ENCODE data around the gene TSSK2.
A peak's percentile ranks its signal among the peaks of the same experiment; 100 is the strongest.
"Not testable (repeated sequence)": the region's sequence is repeated elsewhere in the genome, so short reads cannot be mapped to it uniquely, and the experiment has no call there.

Gene TSSK2

GRCh38 chr22:19130959-19131684 is at the start of gene TSSK2:
TSSK2 (plus strand) TSS chr22:19131308; CDS start chr22:19131400, 92 bp downstream.
- DNase-seq, result no peak

GRCh38 chr22:19081351-19081750 is 49.8 kb upstream of the TSSK2 start:
- no peak for DNase-seq

DNA sequence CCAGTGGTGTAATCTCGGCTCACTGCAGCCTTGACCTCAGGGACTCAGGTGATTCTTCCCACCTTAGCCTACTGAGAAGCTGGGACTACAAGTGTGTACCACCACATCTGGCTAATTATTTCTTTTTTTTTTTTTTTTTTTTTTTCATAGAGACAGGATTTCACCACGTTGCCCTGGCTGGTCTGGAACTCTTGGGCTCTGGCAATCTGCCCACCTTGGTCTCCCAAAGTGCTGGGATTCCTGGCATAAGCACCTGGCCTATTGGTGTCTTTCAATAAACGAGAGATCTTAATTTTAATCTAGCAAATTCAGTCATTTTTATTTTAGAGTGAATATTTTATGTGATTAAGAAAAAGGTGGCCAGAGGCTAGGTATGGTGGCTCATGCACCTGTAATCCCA is 49.0 kb upstream of the TSSK2 start:
- DNase-seq, result no peak

DNA sequence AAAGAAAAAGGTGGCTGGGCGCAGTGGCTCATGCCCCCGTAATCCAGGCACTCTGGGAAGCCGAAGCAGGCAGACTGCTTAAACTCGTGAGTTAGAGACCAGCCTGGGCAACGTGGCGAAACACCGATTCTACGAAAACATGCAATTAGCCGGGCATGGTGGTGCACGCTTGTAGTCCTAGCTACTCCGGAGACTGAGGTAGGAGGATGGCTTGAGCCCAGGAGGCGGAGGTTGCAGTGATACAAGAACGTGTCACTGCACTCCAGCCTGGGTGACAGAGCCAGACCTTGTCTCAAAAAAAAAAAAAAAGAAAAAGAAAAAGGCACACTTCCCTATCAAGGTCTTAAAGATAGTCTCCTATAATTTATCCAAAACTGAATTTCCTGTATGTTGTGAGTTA is 48.3 kb upstream of the TSSK2 start:
- DNase-seq, result no peak

GRCh38 chr22:19084126-19084525 is 47.0 kb upstream of the TSSK2 start:
- DNase-seq, result not testable (repeated sequence)

GRCh38 chr22:19084586-19084985 is 46.5 kb upstream of the TSSK2 start:
- not testable (repeated sequence) for DNase-seq

DNA sequence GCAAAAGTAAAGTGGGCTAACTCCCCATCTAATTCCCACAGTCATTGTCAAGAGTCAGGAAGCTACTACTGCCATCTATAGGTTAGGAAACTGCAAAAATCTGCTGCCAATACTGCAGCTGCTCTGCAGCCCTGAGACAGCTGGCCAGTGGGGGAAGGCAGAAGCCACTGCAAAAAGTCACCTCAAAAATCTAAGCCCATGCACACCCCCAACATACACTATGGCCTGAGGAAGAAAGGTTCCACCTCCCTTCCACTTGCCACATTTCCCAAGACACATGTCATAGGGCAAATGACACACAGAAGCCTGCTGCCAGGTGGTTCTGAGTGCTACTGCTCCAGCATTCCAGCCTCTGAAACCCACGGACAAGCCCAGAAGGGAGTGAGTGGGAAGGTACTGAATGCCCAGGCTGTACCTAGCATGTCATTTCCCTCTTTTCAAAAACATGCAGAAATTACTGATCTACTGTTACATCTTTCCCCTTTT is 45.8 kb upstream of the TSSK2 start:
- peak; percentile 34 for DNase-seq

DNA sequence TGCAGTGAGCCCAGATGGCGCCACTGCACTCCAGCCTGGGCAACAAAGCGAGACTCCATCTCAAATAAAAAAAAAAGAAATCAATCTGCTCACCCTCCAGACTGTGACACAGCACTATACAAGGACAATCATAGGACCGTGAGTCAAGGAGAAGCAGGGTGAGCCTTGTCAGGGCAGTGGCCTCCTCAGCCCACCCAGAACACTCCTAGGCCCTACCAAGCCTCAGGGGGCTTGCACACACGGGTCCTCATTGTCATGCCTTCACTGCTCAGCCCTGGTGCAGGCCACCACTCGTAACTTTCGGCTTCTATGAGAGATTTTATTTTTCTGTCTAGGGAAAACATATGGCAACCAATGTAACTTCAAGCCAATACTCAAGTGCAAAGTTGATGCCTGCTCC is 44.7 kb upstream of the TSSK2 start:
- DNase-seq, result no peak

GRCh38 chr22:19086896-19087295 is 44.2 kb upstream of the TSSK2 start:
- DNase-seq, result peak; percentile 3

- no peak for DNase-seq
Observed at GRCh38 chr22:19088866-19089595, 42.1 kb upstream of the TSSK2 start.

DNA sequence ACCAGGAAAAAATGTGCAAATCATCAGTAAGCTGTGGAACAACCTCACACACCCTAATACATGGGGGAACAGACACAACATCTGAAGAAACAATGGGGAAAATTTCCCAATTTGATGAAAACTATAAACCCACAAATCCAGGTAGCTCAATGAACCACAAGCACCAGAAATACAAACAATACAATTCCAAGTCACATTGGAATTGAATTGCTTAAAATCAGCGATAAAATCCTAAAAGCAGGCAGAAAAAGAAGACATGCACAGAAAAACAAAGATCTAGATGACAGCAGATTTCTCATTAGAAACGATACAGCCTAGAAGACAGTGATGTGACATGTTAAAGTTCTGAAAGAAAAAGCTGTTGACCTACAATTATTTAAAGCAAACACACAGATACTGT is 40.9 kb upstream of the TSSK2 start:
- DNase-seq, result no peak

DNA sequence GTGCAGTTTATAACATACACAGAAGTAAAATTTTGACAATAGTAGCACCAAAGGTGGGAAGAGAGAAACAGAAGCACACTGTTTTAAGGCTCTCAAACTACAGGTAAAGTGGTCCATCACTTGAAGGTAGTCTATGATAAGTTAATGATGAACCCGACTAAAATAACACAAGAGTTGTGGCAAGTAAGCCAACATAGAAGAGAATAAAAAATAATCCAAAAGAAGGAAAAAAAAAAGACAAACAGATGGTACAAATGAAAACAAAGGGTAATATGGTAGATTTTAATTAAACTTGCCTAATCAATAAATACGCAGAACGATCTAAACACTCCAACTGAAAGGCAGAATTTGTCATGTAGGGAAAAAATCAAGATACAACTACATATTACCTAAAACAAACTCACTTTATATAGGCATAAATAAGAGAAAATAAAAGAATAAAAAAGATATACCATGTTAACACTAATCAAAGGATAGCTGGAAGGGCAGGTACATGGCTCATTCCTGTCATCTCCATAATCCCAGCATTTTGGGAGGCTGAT is 40.5 kb upstream of the TSSK2 start:
- no peak for DNase-seq

- no peak for DNase-seq
Observed at GRCh38 chr22:19092725-19093124, 38.4 kb upstream of the TSSK2 start.

DNA sequence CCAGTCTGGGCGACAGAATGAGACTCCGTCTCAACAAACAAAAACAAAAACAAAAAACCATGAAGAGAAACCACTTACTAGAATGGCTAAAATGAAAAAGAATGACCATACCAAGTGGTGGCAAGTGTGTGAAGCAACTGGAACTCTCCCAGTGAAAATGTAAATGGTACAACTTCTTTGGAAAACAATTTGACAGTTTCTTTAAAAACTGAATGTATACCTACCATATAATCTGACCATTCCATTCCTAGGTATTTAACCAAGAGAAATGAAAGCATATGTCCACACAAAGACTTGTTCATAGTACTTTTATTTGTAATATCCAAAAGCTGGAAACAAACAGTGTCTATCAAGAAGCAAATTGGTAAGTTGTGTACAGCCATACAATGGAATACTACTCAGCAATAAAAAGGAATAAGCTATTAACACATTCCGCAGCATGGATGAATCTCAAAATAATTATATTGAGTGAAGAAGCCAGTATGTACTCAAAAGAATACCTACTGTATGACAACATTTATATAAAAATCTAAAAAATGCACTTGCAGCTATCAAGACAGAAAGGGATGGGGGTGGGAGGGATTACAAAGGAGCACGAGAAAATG is 36.6 kb upstream of the TSSK2 start:
- DNase-seq, result no peak

DNA sequence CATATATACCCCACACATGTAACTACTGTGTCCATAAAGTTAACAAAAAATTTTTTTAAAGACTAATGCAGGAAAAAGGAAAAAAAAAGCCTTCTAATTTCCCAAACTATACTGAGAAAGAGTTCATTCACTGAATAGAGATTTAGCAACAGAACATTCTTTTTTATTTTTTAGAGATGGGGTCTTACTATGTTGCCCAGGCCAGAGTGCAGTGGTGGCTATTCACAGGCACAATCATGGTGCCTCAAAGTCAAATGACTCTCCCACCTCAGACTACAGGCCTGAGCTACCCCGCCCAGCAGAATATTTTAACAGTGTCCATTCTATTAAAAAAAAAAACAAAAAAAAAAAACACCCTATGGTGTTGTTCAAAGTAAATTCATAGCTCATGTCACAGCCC is 34.6 kb upstream of the TSSK2 start:
- DNase-seq, result no peak

DNA sequence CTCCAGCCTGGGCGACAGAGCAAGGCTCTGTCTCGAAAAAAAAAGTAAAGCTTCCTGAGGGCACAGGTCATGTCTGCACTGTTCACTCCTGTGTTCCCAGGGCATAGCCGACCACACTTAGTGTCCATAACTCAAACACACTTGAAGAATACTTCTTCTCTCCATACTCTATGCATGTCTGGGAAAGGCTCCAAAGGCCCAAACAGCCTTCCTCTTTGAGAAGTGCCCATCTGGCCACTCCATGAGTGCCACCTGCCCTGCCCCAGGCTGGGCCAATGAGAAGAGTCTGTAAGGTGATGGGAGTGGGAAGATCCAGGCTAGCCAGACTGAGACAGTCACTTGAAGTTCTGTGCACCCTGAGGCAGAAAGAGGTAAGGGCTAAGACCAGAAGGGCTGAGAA is 33.6 kb upstream of the TSSK2 start:
- DNase-seq, result no peak

- DNase-seq, result no peak
Observed at GRCh38 chr22:19098157-19098556, 33.0 kb upstream of the TSSK2 start.

- no peak for DNase-seq
Observed at GRCh38 chr22:19103880-19104821, 27.0 kb upstream of the TSSK2 start.

- DNase-seq, result no peak
Observed at GRCh38 chr22:19105456-19105855, 25.7 kb upstream of the TSSK2 start.

- DNase-seq, result no peak
Observed at GRCh38 chr22:19105867-19106802, 25.0 kb upstream of the TSSK2 start.
